OCI-LY7 (cell line): ENCODE measurements around the gene CHCHD4.

ENCODE experiments used
- CTCF ChIP-seq: fragments of 200-600 bp; sonication (generic); conservative IDR thresholded peaks from 2 replicates; pipeline ENCODE4 v1.5.1; 2014; ENCODE audit warnings: mild to moderate bottlenecking, antibody characterized with exemption, low read length, moderate library complexity, mixed read lengths
- EZH2phosphoT487 ChIP-seq: fragments of 200-600 bp; sonication (generic); IDR thresholded peaks from 2 replicates; pipeline ENCODE4 v1.6.1; 2018; ENCODE audit warnings: low read depth, borderline replicate concordance, mild to moderate bottlenecking, mixed run types, antibody characterized with exemption, low read length, moderate library complexity, mixed read lengths

DNA sequence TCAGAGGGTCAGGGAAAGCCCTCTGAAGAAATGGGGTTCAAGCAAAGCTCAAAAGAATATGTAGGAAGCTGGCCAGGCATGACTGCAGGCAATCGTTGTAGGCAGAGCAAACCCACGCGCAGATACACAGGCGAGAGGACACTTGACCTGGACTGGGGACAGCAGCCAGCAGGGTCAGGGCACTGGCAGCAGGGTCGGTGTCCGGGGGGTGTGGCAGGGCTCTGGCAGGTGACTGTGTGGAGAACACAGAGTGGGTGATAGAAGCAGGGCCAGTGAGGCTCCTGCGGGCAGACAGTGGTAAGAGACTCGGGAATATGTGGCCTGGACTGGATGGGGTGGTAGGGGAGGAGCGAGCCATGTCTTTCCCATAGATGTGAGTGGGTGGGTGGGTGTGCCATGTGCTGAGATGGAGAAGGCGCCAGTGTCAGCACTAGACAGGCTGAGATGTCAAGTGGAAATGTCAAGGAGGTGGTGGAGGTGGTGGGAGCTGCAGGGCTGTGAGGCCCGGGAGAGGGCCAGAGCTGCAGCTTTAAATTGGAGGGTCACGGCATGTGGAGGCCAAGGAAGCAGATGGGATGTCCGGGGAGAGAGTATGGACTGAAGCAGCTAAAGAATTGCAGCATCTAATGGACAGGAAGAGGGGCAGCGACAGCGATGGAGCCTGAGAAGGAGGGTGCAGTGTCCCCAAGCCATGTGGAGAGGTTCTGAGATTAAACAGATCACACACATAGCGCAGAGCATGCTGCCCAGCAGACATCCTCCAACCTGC, 13.6 kb upstream of the CHCHD4 start:
- TF ChIP-seq CTCF (no peak), EZH2phosphoT487 (no peak)
